DOHH2 (cell line): ENCODE measurements around the gene CHFR.
"Not testable (repeated sequence)": the region's sequence is repeated elsewhere in the genome, so short reads cannot be mapped to it uniquely, and the experiment has no call there.

ENCODE experiments used
- EZH2phosphoT487 ChIP-seq: fragments of 200-600 bp; sonication (generic); IDR thresholded peaks from 2 replicates; pipeline ENCODE4 v1.6.1; 2017; ENCODE audit warnings: borderline replicate concordance, mild to moderate bottlenecking, antibody characterized with exemption, low read length, moderate library complexity, mixed read lengths
- TF ChIP-seq, protein P1 (sequence below): fragments of 200-600 bp; sonication (generic); IDR thresholded peaks from one replicate; pipeline ENCODE4 v1.5.1; 2014; ENCODE audit warnings: antibody characterized with exemption, mild to moderate bottlenecking, low read depth, low read length; ENCODE audit not compliant: poor library complexity, severe bottlenecking

DNA sequence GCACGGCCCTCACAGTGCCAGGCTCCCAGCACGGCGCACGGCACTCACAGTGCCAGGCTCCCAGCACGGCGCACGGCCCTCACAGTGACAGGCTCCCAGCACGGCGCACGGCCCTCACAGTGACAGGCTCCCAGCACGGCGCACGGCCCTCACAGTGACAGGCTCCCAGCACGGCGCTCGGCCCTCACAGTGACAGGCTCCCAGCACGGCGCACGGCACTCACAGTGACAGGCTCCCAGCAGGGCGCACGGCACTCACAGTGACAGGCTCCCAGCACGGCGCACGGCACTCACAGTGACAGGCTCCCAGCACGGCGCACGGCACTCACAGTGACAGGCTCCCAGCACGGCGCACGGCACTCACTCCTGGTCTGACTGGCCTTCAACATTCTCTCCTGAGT is 51.2 kb downstream of the CHFR start:
- TF ChIP-seq, protein P1, sequence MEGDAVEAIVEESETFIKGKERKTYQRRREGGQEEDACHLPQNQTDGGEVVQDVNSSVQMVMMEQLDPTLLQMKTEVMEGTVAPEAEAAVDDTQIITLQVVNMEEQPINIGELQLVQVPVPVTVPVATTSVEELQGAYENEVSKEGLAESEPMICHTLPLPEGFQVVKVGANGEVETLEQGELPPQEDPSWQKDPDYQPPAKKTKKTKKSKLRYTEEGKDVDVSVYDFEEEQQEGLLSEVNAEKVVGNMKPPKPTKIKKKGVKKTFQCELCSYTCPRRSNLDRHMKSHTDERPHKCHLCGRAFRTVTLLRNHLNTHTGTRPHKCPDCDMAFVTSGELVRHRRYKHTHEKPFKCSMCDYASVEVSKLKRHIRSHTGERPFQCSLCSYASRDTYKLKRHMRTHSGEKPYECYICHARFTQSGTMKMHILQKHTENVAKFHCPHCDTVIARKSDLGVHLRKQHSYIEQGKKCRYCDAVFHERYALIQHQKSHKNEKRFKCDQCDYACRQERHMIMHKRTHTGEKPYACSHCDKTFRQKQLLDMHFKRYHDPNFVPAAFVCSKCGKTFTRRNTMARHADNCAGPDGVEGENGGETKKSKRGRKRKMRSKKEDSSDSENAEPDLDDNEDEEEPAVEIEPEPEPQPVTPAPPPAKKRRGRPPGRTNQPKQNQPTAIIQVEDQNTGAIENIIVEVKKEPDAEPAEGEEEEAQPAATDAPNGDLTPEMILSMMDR, result not testable (repeated sequence)
- TF ChIP-seq EZH2phosphoT487, result not testable (repeated sequence)
